ENCODE measurements around the gene E2F4.

- TF ChIP-seq SIN3A (IDR thresholded peaks at IDR 0.05; ENCODE audit: low read depth) (no peak), CTCF (IDR thresholded peaks at IDR 0.05 in 2 of 3, conservative IDR thresholded peaks at IDR 0.05 in 1 of 3; ENCODE audit: borderline replicate concordance in 1 of 3, insufficient read depth in 1 of 3, low read depth in 2 of 3, low read length in 2 of 3) (no peak), POLR2A (IDR thresholded peaks at IDR 0.05; ENCODE audit: borderline replicate concordance, extremely low read depth, insufficient read depth, insufficient read length) (no peak)
Measured at GRCh38 chr16:67151431-67152097, 40.4 kb upstream of the E2F4 start.

Measured in HCT116 (cell line).